GM12891 (cell line): Measurements from ENCODE around the gene TSPAN15.

Experiments used
- PAX5 ChIP-seq: IDR thresholded peaks from 2 replicates; pipeline ENCODE4 v1.6.1; 2011; ENCODE audit warnings: low read length, moderate library complexity, mild to moderate bottlenecking; ENCODE audit not compliant: insufficient read depth, severe bottlenecking
- POLR2A ChIP-seq: IDR thresholded peaks from 2 replicates; pipeline ENCODE4 v1.6.1; 2011; ENCODE audit warnings: low read depth, low read length, control low read depth
- POLR2AphosphoS5 ChIP-seq: IDR thresholded peaks from 2 replicates; pipeline ENCODE4 v1.6.1; 2011; ENCODE audit warnings: low read depth, low read length, control low read depth
- TAF1 ChIP-seq: IDR thresholded peaks from 2 replicates; pipeline ENCODE4 v1.6.1; 2011; ENCODE audit warnings: low read depth, low read length, control low read depth

DNA sequence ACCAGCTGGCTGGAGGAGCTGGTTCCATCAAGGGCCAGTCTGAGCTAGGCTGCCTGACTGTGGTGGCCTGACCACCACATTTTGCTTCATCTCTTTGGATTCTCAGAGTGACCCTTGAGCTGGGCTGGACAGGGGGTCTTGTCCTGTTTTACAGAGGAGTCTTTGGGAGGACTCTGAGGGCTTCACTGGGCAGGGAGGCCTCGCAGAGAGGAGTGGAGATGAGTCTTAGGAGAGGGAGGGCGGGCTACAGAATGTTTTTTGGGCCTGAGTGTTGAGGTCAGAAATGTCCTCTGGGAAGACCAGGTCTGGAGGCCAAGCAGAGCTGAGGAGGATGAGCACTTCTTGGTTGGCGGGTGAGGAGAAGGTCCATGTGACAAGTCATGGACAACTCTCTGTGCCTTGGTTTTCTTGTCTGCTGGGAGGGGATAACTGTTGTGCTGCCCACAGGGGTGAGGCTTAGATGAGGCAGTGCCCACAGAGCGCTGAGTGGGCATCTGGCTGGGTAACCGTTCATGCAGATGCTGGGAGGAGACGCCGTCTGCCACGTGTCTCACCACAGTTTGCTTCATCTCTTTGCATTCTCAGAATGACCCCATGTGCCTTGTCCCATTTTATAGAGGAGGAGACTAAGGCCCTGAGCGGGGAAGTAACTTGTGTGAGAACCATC lies 9.4 kb downstream of the TSPAN15 start:
- TF ChIP-seq POLR2A = no peak
- no peak for TF ChIP-seq POLR2AphosphoS5
- TF ChIP-seq PAX5 = no peak
- TF ChIP-seq TAF1 = no peak
